Body of pancreas (tissue), 4 donors: ENCODE data around the gene BCL7A.

ENCODE experiments used
- POLR2A ChIP-seq, 3 donors: fragments of 450-650 bp; IDR thresholded peaks; one replicate each; pipeline ENCODE4 v1.6.1; 2016; ENCODE audit warnings: antibody characterized with exemption in 3 of 3, mild to moderate bottlenecking in 2 of 3
- TF ChIP-seq, protein P1 (sequence below), 7 experiments: fragments of 450-650 bp in 4 of 7; fragments of 200-600 bp in 3 of 7; sonication (generic) in 3 of 7; IDR thresholded peaks; one replicate each; pipeline ENCODE4 v1.5.1; 2016 to 2019; ENCODE audit warnings: antibody characterized with exemption in 7 of 7

DNA sequence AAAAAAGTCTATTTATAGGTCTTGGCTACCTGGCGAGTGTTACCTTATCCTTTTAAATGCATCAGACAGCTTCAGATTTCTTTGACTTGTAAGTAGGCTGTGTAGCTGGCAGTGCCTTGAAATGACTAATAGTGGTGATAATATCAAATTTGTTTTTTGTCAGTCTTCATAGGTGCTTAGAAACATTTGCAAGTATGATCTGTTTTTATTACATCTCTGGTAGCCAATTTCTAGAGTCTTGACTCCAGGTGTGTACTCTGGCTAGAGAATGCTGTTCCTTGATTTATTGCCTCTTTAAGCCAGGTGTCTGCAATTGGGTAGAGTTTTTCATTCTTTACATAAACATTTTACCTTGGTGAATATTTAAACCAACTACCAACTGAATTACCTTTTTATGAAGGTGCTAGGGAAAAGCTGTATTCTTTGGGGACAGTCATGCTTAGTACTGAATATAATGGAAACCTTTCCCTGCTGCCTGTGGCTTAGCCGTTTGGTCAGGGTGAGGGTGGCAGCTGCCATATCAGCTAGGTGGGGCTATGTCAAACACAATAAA, 89.5 kb downstream of the BCL7A start:
- TF ChIP-seq, protein P1, sequence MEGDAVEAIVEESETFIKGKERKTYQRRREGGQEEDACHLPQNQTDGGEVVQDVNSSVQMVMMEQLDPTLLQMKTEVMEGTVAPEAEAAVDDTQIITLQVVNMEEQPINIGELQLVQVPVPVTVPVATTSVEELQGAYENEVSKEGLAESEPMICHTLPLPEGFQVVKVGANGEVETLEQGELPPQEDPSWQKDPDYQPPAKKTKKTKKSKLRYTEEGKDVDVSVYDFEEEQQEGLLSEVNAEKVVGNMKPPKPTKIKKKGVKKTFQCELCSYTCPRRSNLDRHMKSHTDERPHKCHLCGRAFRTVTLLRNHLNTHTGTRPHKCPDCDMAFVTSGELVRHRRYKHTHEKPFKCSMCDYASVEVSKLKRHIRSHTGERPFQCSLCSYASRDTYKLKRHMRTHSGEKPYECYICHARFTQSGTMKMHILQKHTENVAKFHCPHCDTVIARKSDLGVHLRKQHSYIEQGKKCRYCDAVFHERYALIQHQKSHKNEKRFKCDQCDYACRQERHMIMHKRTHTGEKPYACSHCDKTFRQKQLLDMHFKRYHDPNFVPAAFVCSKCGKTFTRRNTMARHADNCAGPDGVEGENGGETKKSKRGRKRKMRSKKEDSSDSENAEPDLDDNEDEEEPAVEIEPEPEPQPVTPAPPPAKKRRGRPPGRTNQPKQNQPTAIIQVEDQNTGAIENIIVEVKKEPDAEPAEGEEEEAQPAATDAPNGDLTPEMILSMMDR (IDR thresholded peaks at IDR 0.05): no peak
- peak in 1 of 3 donors; percentile 17 for TF ChIP-seq POLR2A (IDR thresholded peaks at IDR 0.05)
